OCI-LY3 (cell line): Measurements from ENCODE around the gene SLC4A1.
A peak's percentile ranks its signal among the peaks of the same experiment; 100 is the strongest.

Experiments
- H2AFZ ChIP-seq: fragments of 200-600, 300-600 bp; shearing (Covaris generic); 2 replicates; pipeline ENCODE4 v1.6.0; 2014; ENCODE audit warnings: antibody characterized with exemption, low read depth, low read length
- H3K27ac ChIP-seq: fragments of 200-600, 300-600 bp; sonication (generic); 2 replicates; pipeline ENCODE4 v1.5.1; 2014; ENCODE audit warnings: mild to moderate bottlenecking, low read length, moderate library complexity, mixed read lengths
- H3K27me3 ChIP-seq: fragments of 200-600, 300-600 bp; sonication (generic); 2 replicates; pipeline ENCODE4 v1.6.1; 2014; ENCODE audit warnings: low read depth, low read length, mixed read lengths
- H3K36me3 ChIP-seq: fragments of 200-600, 300-600 bp; sonication (generic); replicated peaks from 2 replicates; pipeline ENCODE3; 2014; ENCODE audit warnings: low read depth, low read length, mixed read lengths
- H3K4me1 ChIP-seq: fragments of 300-600, 200-600 bp; sonication (generic); 2 replicates; pipeline ENCODE4 v1.6.1; 2014; ENCODE audit warnings: low read length, mixed read lengths
- H3K4me2 ChIP-seq: fragments of 200-600, 300-600 bp; sonication (generic); 2 replicates; pipeline ENCODE4 v1.6.1; 2014; ENCODE audit warnings: low read length, mixed read lengths
- H3K4me3 ChIP-seq: fragments of 300-600, 200-600 bp; sonication (generic); 2 replicates; pipeline ENCODE4 v1.5.1; 2014; ENCODE audit warnings: antibody characterized with exemption, mild to moderate bottlenecking, low read length, moderate library complexity
- H3K79me2 ChIP-seq: fragments of 300-600, 200-600 bp; shearing (Covaris generic); 2 replicates; pipeline ENCODE4 v1.6.1; 2014; ENCODE audit warnings: mild to moderate bottlenecking, low read length, mixed read lengths
- H3K9ac ChIP-seq: fragments of 300-600, 200-600 bp; shearing (Covaris generic); 2 replicates; pipeline ENCODE4 v1.6.0; 2014; ENCODE audit warnings: mild to moderate bottlenecking, low read length, moderate library complexity
- H3K9me3 ChIP-seq: fragments of 200-600, 300-600 bp; shearing (Covaris generic); 2 replicates; pipeline ENCODE4 v1.6.1; 2014; ENCODE audit warnings: low read length, mixed read lengths; ENCODE audit not compliant: insufficient read depth
- H4K20me1 ChIP-seq: fragments of 200-600, 300-600 bp; sonication (generic); 2 replicates; pipeline ENCODE4 v1.6.1; 2016; ENCODE audit warnings: low read length, mixed read lengths; ENCODE audit not compliant: insufficient read depth
- EZH2phosphoT487 ChIP-seq: fragments of 200-600 bp; shearing (Covaris generic); IDR thresholded peaks from 2 replicates; pipeline ENCODE4 v1.6.1; 2018; ENCODE audit warnings: antibody characterized with exemption, mixed run types, low read depth
- TF ChIP-seq, protein P1 (sequence below): fragments of 200-600, 300-600 bp; sonication (generic); IDR thresholded peaks from 2 replicates; pipeline ENCODE4 v1.5.1; 2014; ENCODE audit warnings: antibody characterized with exemption, low read length, low read depth

The SLC4A1 gene

GRCh38 chr17:44267818-44268490 is at the start of gene SLC4A1:
TSS of gene SLC4A1 (minus strand) at chr17:44268135. CDS start at chr17:44262866, 5,269 bp downstream.
- Histone ChIP-seq H3K27ac (no peak within 1 kb of the TSS), H3K9ac (no peak within 1 kb of the TSS), H2AFZ (no peak within 1 kb of the TSS), H3K79me2 (no peaks in the 10 kb centered on the region), H3K27me3 (no peaks in the 10 kb centered on the region), H3K4me3 (no peak within 1 kb of the TSS), H3K4me1 (peaks cover 4% of the 10 kb centered on the region; the same call in 1 of the 2 replicates), H3K4me2 (no peak within 1 kb of the TSS), H3K9me3 (no peaks in the 10 kb centered on the region), H4K20me1 (no peaks in the 10 kb centered on the region), H3K36me3 (no peaks in the 10 kb centered on the region)
- no peak for TF ChIP-seq EZH2phosphoT487
- TF ChIP-seq, protein P1, sequence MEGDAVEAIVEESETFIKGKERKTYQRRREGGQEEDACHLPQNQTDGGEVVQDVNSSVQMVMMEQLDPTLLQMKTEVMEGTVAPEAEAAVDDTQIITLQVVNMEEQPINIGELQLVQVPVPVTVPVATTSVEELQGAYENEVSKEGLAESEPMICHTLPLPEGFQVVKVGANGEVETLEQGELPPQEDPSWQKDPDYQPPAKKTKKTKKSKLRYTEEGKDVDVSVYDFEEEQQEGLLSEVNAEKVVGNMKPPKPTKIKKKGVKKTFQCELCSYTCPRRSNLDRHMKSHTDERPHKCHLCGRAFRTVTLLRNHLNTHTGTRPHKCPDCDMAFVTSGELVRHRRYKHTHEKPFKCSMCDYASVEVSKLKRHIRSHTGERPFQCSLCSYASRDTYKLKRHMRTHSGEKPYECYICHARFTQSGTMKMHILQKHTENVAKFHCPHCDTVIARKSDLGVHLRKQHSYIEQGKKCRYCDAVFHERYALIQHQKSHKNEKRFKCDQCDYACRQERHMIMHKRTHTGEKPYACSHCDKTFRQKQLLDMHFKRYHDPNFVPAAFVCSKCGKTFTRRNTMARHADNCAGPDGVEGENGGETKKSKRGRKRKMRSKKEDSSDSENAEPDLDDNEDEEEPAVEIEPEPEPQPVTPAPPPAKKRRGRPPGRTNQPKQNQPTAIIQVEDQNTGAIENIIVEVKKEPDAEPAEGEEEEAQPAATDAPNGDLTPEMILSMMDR: no peak

DNA sequence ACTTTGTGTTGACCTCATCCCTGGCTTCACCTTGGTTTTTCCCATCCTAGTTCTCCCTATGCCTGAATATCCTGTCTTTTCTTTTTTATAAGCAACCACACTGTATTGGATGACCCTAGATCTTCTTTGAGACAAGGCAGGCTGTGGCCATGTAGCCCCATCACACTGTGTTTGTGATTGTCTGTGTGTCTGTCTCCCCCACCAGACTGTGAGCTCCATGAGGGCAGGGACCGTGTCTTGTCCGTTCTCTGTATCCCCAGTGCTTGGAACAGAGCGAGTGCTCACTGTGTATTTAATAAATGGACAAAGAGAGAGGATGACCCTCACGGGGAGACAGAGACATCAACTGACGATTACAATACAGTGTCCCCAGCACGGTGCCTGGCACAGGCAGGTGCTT is 49.6 kb upstream of the SLC4A1 start:
- H2AFZ ChIP-seq: no peak overlapping the region
- no peaks in the 10 kb centered on the region for H3K9me3 ChIP-seq
- H3K4me1 ChIP-seq: no peaks in the 10 kb centered on the region
- H4K20me1 ChIP-seq: no peaks in the 10 kb centered on the region
- peaks cover 19% of the 10 kb centered on the region for H3K36me3 ChIP-seq
- TF ChIP-seq EZH2phosphoT487: no peak
- TF ChIP-seq, protein P1: no peak
- H3K79me2 ChIP-seq: peaks cover 5% of the 10 kb centered on the region; the same call in 1 of the 2 replicates
- no peak overlapping the region for H3K4me2 ChIP-seq
- no peaks in the 10 kb centered on the region for H3K27me3 ChIP-seq
- H3K9ac ChIP-seq: no peak overlapping the region
- no peak overlapping the region for H3K27ac ChIP-seq
- H3K4me3 ChIP-seq: no peak overlapping the region

- H3K36me3 ChIP-seq: peaks cover 13% of the 10 kb centered on the region
Observed at GRCh38 chr17:44315760-44316731, 48.1 kb upstream of the SLC4A1 start.

More at GRCh38 chr17:44315760-44316731, 48.1 kb upstream of the SLC4A1 start:
- no peaks in the 10 kb centered on the region for H3K9me3 ChIP-seq
- H4K20me1 ChIP-seq: no peaks in the 10 kb centered on the region
- no peaks in the 10 kb centered on the region for H3K4me1 ChIP-seq
- peak overlapping the region; percentile 36 for H3K4me2 ChIP-seq
- H3K27ac ChIP-seq: no peak overlapping the region
- no peak for TF ChIP-seq EZH2phosphoT487
- TF ChIP-seq, protein P1: no peak
- no peak overlapping the region for H3K9ac ChIP-seq
- no peaks in the 10 kb centered on the region for H3K27me3 ChIP-seq
- no peak overlapping the region for H2AFZ ChIP-seq
- H3K79me2 ChIP-seq: no peaks in the 10 kb centered on the region
- H3K4me3 ChIP-seq: peak overlapping the region; percentile 75
